ENCODE results near the gene MGMT.

DNA sequence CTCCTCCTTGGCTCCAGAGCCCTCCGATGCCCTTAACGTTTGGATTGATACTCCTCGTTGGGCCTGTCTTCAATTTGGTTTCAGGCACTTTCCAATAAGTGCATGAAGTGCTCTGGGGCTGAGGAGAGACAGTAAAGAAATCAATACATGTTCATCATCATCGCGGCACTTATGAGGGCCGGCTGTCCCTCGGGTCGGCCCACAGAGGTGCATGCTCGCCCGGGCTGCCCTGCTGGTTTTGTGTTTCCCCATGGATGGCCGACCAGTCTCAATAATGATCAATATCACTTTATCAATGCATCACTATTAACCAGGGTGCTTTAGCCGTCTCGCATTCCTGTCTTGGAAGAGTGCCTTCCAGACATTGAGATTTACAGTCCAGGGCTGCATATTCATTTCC lies 342.8 kb downstream of the MGMT start:
- TF ChIP-seq, protein P1, sequence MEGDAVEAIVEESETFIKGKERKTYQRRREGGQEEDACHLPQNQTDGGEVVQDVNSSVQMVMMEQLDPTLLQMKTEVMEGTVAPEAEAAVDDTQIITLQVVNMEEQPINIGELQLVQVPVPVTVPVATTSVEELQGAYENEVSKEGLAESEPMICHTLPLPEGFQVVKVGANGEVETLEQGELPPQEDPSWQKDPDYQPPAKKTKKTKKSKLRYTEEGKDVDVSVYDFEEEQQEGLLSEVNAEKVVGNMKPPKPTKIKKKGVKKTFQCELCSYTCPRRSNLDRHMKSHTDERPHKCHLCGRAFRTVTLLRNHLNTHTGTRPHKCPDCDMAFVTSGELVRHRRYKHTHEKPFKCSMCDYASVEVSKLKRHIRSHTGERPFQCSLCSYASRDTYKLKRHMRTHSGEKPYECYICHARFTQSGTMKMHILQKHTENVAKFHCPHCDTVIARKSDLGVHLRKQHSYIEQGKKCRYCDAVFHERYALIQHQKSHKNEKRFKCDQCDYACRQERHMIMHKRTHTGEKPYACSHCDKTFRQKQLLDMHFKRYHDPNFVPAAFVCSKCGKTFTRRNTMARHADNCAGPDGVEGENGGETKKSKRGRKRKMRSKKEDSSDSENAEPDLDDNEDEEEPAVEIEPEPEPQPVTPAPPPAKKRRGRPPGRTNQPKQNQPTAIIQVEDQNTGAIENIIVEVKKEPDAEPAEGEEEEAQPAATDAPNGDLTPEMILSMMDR (conservative IDR thresholded peaks at IDR 0.05 in 1 of 2, IDR thresholded peaks at IDR 0.05 in 1 of 2; ENCODE audit: extremely low read depth in 1 of 2, insufficient read depth in 1 of 2, low read depth in 1 of 2, low read length in 2 of 2), result no peak
- TF ChIP-seq EZH2 (IDR thresholded peaks at IDR 0.05; ENCODE audit: borderline replicate concordance, low read length), result no peak
